Measurements from ENCODE around the gene LAMC1. TPM values are rescaled to one million over a fixed set of nuclear protein-coding genes. Genes with fewer than 3 reads are reported as not detected.
A peak's percentile ranks its signal among the peaks of the same experiment; 100 is the strongest.
"Not testable (repeated sequence)": the region's sequence is repeated elsewhere in the genome, so short reads cannot be mapped to it uniquely, and the experiment has no call there.

The LAMC1 gene
- total RNA-seq, 1 donor from 2014 or later = 162 TPM

- no peak for TF ChIP-seq CTCF (conservative IDR thresholded peaks at IDR 0.05; ENCODE audit: low read depth, low read length)
- DNase-seq (ENCODE audit: low read depth) = peak; percentile 92
Measured at GRCh38 chr1:183069562-183070216, 46.5 kb downstream of the LAMC1 start.

GRCh38 chr1:183070234-183070922 lies 47.2 kb downstream of the LAMC1 start:
- TF ChIP-seq CTCF (conservative IDR thresholded peaks at IDR 0.05; ENCODE audit: low read depth, low read length) = no peak
- no peak overlapping the region for H3K4me3 ChIP-seq (ENCODE audit: low read depth, low read length)
- DNase-seq (ENCODE audit: low read depth) = no peak

More at GRCh38 chr1:183069562-183070216, 46.5 kb downstream of the LAMC1 start:
- no peak overlapping the region for H3K4me3 ChIP-seq (ENCODE audit: low read depth, low read length)

- H3K4me3 ChIP-seq (ENCODE audit: low read depth, low read length) = no peak overlapping the region
- TF ChIP-seq CTCF (conservative IDR thresholded peaks at IDR 0.05; ENCODE audit: low read depth, low read length) = no peak
- DNase-seq (ENCODE audit: low read depth) = no peak
Measured at GRCh38 chr1:183070923-183071618, 47.9 kb downstream of the LAMC1 start.

- not testable (repeated sequence) for DNase-seq (ENCODE audit: low read depth); H3K4me3 ChIP-seq (ENCODE audit: low read depth, low read length)
Measured at GRCh38 chr1:183072595-183072994, 49.4 kb downstream of the LAMC1 start.

GRCh38 chr1:183073320-183073719 lies 50.1 kb downstream of the LAMC1 start:
- no peak for DNase-seq (ENCODE audit: low read depth)
- TF ChIP-seq CTCF (conservative IDR thresholded peaks at IDR 0.05; ENCODE audit: low read depth, low read length) = no peak
- no peak overlapping the region for H3K4me3 ChIP-seq (ENCODE audit: low read depth, low read length)

GRCh38 chr1:183074215-183074614 lies 51.0 kb downstream of the LAMC1 start:
- H3K4me3 ChIP-seq (ENCODE audit: low read depth, low read length) = no peak overlapping the region
- no peak for TF ChIP-seq CTCF (conservative IDR thresholded peaks at IDR 0.05; ENCODE audit: low read depth, low read length)
- no peak for DNase-seq (ENCODE audit: low read depth)

GRCh38 chr1:183075861-183076260 lies 52.6 kb downstream of the LAMC1 start:
- DNase-seq (ENCODE audit: low read depth) = no peak
- H3K4me3 ChIP-seq (ENCODE audit: low read depth, low read length) = no peak overlapping the region
- TF ChIP-seq CTCF (conservative IDR thresholded peaks at IDR 0.05; ENCODE audit: low read depth, low read length) = no peak
